ENCODE results near the gene FAM83C.

Gene FAM83C

GRCh38 chr20:35279533-35280174 lies 12.6 kb downstream of the FAM83C start:
- TF ChIP-seq ZNF384 (IDR thresholded peaks at IDR 0.05) (no peak), HDGF (IDR thresholded peaks at IDR 0.05; ENCODE audit: borderline replicate concordance) (no peak), LEF1 (IDR thresholded peaks at IDR 0.05; ENCODE audit: borderline replicate concordance) (no peak), SP1 (IDR thresholded peaks at IDR 0.05) (no peak), SUZ12 (IDR thresholded peaks at IDR 0.05) (no peak), FOXA1 (IDR thresholded peaks at IDR 0.05) (no peak), L3MBTL2 (conservative IDR thresholded peaks at IDR 0.05) (no peak), CTBP1 (IDR thresholded peaks at IDR 0.05; ENCODE audit: borderline replicate concordance) (no peak), ARNT (IDR thresholded peaks at IDR 0.05) (no peak), NFRKB (IDR thresholded peaks at IDR 0.05) (no peak), TARDBP (IDR thresholded peaks at IDR 0.05) (no peak), BHLHE40 (IDR thresholded peaks at IDR 0.05; ENCODE audit: borderline replicate concordance) (no peak), FOXK2 (IDR thresholded peaks at IDR 0.05) (no peak), ELF4 (IDR thresholded peaks at IDR 0.05) (no peak), FOXM1 (IDR thresholded peaks at IDR 0.05; ENCODE audit: borderline replicate concordance) (no peak)
- TF ChIP-seq, protein P1, sequence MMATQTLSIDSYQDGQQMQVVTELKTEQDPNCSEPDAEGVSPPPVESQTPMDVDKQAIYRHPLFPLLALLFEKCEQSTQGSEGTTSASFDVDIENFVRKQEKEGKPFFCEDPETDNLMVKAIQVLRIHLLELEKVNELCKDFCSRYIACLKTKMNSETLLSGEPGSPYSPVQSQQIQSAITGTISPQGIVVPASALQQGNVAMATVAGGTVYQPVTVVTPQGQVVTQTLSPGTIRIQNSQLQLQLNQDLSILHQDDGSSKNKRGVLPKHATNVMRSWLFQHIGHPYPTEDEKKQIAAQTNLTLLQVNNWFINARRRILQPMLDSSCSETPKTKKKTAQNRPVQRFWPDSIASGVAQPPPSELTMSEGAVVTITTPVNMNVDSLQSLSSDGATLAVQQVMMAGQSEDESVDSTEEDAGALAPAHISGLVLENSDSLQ (IDR thresholded peaks at IDR 0.05) = no peak; the same call in 1 of the 2 replicates
- DNase-seq (ENCODE audit: extremely low spot score) = no peak
- POLR2A ChIA-PET = interaction anchor here (1.0 kb wide), 1 partner anchor 175 kb away, joined by 3 read pairs; no protein-coding TSS in a partner anchor
- CTCF ChIA-PET = interaction anchor here (0.9 kb wide), 1 partner anchor 135 kb away, joined by 3 read pairs; no protein-coding TSS in a partner anchor

DNA sequence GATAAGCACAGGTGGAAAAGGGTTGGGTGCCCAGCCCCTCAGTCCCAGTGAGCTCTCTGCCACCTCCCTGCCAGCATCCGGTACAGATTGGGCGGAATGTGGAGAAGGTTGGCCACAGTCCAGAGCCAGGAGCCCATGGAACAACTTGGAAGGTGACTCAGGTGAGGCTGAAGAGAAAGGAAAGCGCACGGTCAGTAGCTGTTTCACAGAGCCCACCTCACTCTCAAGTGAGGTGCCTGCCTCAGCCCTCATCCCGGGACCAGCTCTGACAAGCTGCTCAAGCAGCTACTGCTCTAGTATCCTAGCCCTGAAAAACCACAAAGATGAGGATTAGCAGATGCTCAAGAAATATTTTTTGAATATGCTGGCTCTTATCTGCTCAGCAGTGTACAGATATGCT lies 13.2 kb downstream of the FAM83C start:
- ChIA-PET POLR2A (interaction anchor here (1.0 kb wide), 1 partner anchor 176 kb away, joined by 3 read pairs; no protein-coding TSS in a partner anchor), CTCF (interaction anchor here (0.9 kb wide), 1 partner anchor 134 kb away, joined by 3 read pairs; no protein-coding TSS in a partner anchor)
- TF ChIP-seq SP1 (IDR thresholded peaks at IDR 0.05) (no peak), ZNF384 (IDR thresholded peaks at IDR 0.05) (no peak), CTBP1 (IDR thresholded peaks at IDR 0.05; ENCODE audit: borderline replicate concordance) (no peak)
- no peak for DNase-seq (ENCODE audit: extremely low spot score)

GRCh38 chr20:35277531-35278395 lies 14.5 kb downstream of the FAM83C start, which contains the start of gene MMP24OS:
Gene MMP24OS, minus strand, starts transcription at chr20:35278122. Its CDS starts 193 bp downstream, at chr20:35277929.
- TF ChIP-seq SUZ12 (IDR thresholded peaks at IDR 0.05) = no peak
- TF ChIP-seq FOXA1 (IDR thresholded peaks at IDR 0.05) = no peak
- TF ChIP-seq FOXK2 (IDR thresholded peaks at IDR 0.05) = no peak
- TF ChIP-seq ZNF384 (IDR thresholded peaks at IDR 0.05) = no peak
- no peak for TF ChIP-seq SP1 (IDR thresholded peaks at IDR 0.05)
- no peak for TF ChIP-seq BHLHE40 (IDR thresholded peaks at IDR 0.05; ENCODE audit: borderline replicate concordance)
- TF ChIP-seq TARDBP (IDR thresholded peaks at IDR 0.05) = no peak
- TF ChIP-seq FOXM1 (IDR thresholded peaks at IDR 0.05; ENCODE audit: borderline replicate concordance) = no peak
- no peak for TF ChIP-seq ARNT (IDR thresholded peaks at IDR 0.05)
- no peak for TF ChIP-seq ELF4 (IDR thresholded peaks at IDR 0.05)
- no peak for TF ChIP-seq L3MBTL2 (conservative IDR thresholded peaks at IDR 0.05)
- no peak for TF ChIP-seq CTBP1 (IDR thresholded peaks at IDR 0.05; ENCODE audit: borderline replicate concordance)
- TF ChIP-seq LEF1 (IDR thresholded peaks at IDR 0.05; ENCODE audit: borderline replicate concordance) = no peak
- TF ChIP-seq, protein P1 (IDR thresholded peaks at IDR 0.05) = no peak
- no peak for TF ChIP-seq HDGF (IDR thresholded peaks at IDR 0.05; ENCODE audit: borderline replicate concordance)
- TF ChIP-seq NFRKB (IDR thresholded peaks at IDR 0.05) = no peak
- ChIA-PET CTCF (interaction anchor here (1.3 kb wide), 1 partner anchor 9 kb away, joined by 4 read pairs; no protein-coding TSS in a partner anchor), POLR2A (interaction anchor here (1.3 kb wide), 1 partner anchor 20 kb away, joined by 3 read pairs; no protein-coding TSS in a partner anchor)
- DNase-seq (ENCODE audit: extremely low spot score) = peak; percentile 91

DNA sequence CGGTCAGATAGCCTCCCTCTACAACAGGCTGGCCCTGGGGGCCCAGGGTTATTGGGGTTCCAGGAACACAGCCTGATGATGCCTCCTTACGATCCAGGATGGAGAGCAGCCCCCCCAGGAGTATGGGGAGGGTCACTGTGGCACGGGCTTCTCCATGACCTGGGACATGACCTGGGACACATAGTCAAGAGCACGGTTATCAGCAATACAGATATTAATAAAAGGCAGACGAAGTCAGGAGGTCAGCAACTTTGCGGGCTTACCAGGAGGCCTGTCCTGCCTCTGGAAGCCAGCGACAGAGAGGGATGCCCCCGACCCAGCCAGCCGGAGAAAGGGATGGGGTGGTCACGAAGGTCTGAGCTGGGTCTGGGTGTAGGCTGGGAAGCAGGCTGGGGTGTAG lies 15.1 kb downstream of the FAM83C start:
- TF ChIP-seq ARNT (IDR thresholded peaks at IDR 0.05) = no peak
- TF ChIP-seq NFRKB (IDR thresholded peaks at IDR 0.05) = no peak
- no peak for TF ChIP-seq FOXA1 (IDR thresholded peaks at IDR 0.05)
- no peak for TF ChIP-seq ELF4 (IDR thresholded peaks at IDR 0.05)
- no peak for TF ChIP-seq ZNF384 (IDR thresholded peaks at IDR 0.05)
- TF ChIP-seq LEF1 (IDR thresholded peaks at IDR 0.05; ENCODE audit: borderline replicate concordance) = no peak
- ChIA-PET CTCF (interaction anchor here (1.3 kb wide), 1 partner anchor 8 kb away, joined by 4 read pairs; no protein-coding TSS in a partner anchor), POLR2A (no interaction called here)
- DNase-seq (ENCODE audit: extremely low spot score) = no peak

DNA sequence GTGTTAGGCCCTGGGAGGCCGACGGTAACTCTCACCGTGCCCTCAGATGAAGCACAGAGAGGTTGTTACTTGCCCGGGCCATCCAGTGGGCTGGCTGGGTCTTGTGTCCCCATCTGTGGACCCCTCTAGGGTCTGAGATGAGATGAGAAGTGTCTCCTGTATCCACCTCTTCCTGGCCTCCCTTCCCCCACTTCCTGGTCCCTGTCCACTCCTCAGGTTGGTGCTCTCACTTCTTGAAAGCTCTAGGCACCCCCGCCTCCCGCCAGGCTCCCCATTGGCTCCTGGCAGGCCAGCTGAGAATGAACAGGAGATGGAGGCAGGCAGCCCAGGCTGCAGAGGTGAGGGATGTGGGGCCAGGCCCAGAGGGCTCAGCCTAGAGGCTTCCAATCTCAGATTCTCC lies 15.8 kb downstream of the FAM83C start:
- TF ChIP-seq ELF4 (IDR thresholded peaks at IDR 0.05) = no peak
- TF ChIP-seq FOXK2 (IDR thresholded peaks at IDR 0.05) = no peak
- no peak for TF ChIP-seq CTBP1 (IDR thresholded peaks at IDR 0.05; ENCODE audit: borderline replicate concordance)
- TF ChIP-seq SUZ12 (IDR thresholded peaks at IDR 0.05) = no peak
- TF ChIP-seq ARNT (IDR thresholded peaks at IDR 0.05) = no peak
- no peak for TF ChIP-seq FOXM1 (IDR thresholded peaks at IDR 0.05; ENCODE audit: borderline replicate concordance)
- TF ChIP-seq TARDBP (IDR thresholded peaks at IDR 0.05) = no peak
- no peak for TF ChIP-seq HDGF (IDR thresholded peaks at IDR 0.05; ENCODE audit: borderline replicate concordance)
- TF ChIP-seq FOXA1 (IDR thresholded peaks at IDR 0.05) = no peak
- no peak for TF ChIP-seq LEF1 (IDR thresholded peaks at IDR 0.05; ENCODE audit: borderline replicate concordance)
- TF ChIP-seq NFRKB (IDR thresholded peaks at IDR 0.05) = no peak
- TF ChIP-seq, protein P1 (IDR thresholded peaks at IDR 0.05) = no peak
- no peak for TF ChIP-seq ZNF384 (IDR thresholded peaks at IDR 0.05)
- no peak for TF ChIP-seq SP1 (IDR thresholded peaks at IDR 0.05)
- TF ChIP-seq L3MBTL2 (conservative IDR thresholded peaks at IDR 0.05) = no peak
- no peak for TF ChIP-seq BHLHE40 (IDR thresholded peaks at IDR 0.05; ENCODE audit: borderline replicate concordance)
- ChIA-PET POLR2A (interaction anchor here (3.1 kb wide), 1 partner anchor 8 kb away, joined by 11 read pairs; the partner anchor contains the start of gene EIF6), CTCF (no interaction called here)
- DNase-seq (ENCODE audit: extremely low spot score) = no peak

Data from HEK293T (cell line).